Vagina (tissue), 2 donors: ENCODE results near the gene BRINP1.

Source experiments
- CTCF ChIP-seq, 3 experiments: fragments of 450-650 bp in 2 of 3; fragments of 200-600 bp in 1 of 3; sonication (generic) in 1 of 3; IDR thresholded peaks; one replicate each; pipeline ENCODE4 v1.5.1; 2017 to 2019; ENCODE audit warnings: antibody characterized with exemption in 3 of 3, mild to moderate bottlenecking in 2 of 3, moderate library complexity in 2 of 3
- POLR2A ChIP-seq, 2 donors: fragments of 450-650 bp; IDR thresholded peaks; one replicate each; pipeline ENCODE4 v1.6.1; 2017; ENCODE audit warnings: antibody characterized with exemption in 2 of 2, mild to moderate bottlenecking in 2 of 2, moderate library complexity in 2 of 2
- POLR2AphosphoS5 ChIP-seq, 2 donors: sonication (generic); formaldehyde crosslinking; IDR thresholded peaks; one replicate each; pipeline ENCODE4 v1.9.0; 2017; ENCODE audit warnings: antibody characterized with exemption in 2 of 2, mild to moderate bottlenecking in 2 of 2, low read depth in 1 of 2; ENCODE audit not compliant: insufficient read depth in 1 of 2

DNA sequence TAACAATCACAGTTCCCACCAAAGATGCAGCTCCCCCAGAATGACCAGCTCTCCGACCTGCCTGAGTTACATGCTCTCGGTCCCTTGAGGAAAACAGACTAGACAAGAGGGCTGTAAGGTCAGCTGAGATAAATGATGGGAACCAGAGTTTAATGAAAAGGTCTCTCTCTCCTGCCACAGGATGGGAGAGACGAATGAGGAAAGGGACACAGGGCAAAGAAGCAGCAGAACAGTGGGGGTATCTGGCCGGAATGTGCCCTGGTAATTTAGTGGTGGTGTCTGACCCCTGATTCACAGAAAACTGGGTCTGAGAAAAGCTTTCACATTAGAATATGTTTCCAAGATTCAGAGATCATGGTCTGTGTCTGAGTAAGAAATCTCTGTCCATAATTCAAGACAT lies 118.5 kb downstream of the BRINP1 start:
- TF ChIP-seq CTCF (IDR thresholded peaks at IDR 0.05): no peak
- no peak for TF ChIP-seq POLR2A (IDR thresholded peaks at IDR 0.05)
- TF ChIP-seq POLR2AphosphoS5 (IDR thresholded peaks at IDR 0.05; ENCODE audit: insufficient read depth in 1 of 2, low read depth in 1 of 2): no peak
